Right ventricle myocardium inferior (tissue), 1 donor: ENCODE data around the gene SDK2. TPM values are rescaled to one million over a fixed set of nuclear protein-coding genes. Genes with fewer than 3 reads are reported as not detected.

ENCODE experiments used
- ATAC-seq: fragments of 200-7000 bp; cut with Tn5 transposase; one replicate; pipeline ENCODE4 v1.9.1; 2020; ENCODE audit warnings: mild to moderate bottlenecking, moderate library complexity
- DNase-seq: peaks from one replicate; pipeline ENCODE4 v3.0.0; 2021; ENCODE audit errors: missing footprints
- intact Hi-C: fragments of 100-400 bp; cut with DNase I; formaldehyde crosslinking; loops from one replicate; pipeline ENCODE4 v1.11.0; 2022
- total RNA-seq: library from RNA; stranded (reverse); fragmentation: NEBNext Ultra II Directional; extraction: Animal tissue kit (Norgen Biotek cat#: 25700); gene quantifications from one replicate; pipeline ENCODE4 v1.2.1, GENCODE V29; 2021
- donor health status: DM: no; HTN: yes; CAD: no; lungs with severe emphysema.

Gene SDK2
- total RNA-seq, 1 donor from 2014 or later = 1.6 TPM

DNA sequence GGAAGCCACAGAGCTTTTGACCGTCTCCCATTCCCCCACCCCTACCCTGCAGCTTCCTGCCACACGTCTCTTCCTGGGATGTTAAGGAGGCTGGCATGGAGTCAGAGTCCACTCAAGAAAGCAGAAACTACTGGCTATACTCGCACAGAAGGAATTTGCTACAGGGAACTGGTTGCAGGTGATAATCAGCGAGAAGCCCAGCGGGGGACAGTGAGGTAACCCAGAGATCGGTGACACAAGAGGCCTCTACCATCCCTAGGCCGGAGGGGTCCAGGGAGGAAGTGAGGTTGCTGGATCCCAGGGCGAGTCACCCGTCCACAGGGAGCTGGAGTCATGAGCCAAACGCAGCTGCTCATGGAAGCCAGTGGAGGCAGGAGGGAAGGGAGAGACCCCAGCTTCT is 93.7 kb downstream of the SDK2 start:
- intact Hi-C loops = no loop called here
- ATAC-seq (no peak), DNase-seq (peak; percentile 43)

DNA sequence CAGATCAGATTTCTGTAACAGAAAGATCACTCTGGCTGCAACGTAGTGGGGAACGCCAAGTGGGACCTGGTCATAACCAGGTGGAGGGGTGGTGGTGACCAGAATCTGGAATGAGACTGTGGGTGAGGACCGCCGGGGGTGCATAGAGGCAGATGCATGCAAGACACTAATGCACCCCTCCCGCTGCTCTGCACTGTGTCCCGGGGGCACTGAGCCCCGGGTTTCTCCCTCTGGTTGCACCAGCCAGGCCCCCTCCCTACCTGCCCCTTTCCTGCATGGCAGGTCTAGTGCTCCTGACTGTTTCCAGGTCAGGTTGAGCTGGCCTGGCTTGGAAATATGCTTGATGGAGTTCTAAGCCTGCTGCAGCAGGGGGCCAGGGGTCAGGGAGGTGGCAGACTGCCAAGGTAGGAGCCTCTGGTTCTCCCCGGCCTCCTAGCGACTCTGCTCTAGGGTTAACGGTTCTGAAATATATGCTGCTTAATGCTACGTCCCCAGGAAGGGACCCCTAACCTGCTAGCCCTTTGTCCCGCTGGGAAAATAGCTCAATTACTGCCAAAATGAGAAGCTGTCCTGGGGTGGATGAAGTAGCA is 94.3 kb downstream of the SDK2 start:
- ATAC-seq (no peak), DNase-seq (no peak)
- intact Hi-C loops = no loop called here

GRCh38 chr17:73548620-73549311 is 95.5 kb downstream of the SDK2 start:
- DNase-seq (peak; percentile 13), ATAC-seq (peak; percentile 32)
- intact Hi-C loops = no loop called here

DNA sequence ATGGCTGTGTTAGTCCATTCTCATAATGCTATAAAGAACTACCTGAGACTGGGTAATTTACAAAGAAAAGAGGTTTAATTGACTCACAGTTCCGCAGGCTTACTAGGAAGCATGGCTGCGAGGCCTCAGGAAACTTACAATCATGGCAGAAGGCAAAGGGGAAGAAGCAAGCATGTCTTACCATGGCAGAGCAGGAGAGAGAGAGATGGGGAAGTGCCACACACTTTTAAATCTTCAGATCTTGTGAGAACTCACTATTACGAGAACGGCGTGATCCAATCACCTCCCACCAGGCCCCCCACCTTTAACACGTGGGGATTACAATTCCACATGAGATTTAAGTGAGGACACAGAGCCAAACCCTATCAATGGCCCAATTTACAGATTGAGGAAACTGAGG is 96.5 kb downstream of the SDK2 start:
- intact Hi-C loops = no loop called here
- DNase-seq (no peak), ATAC-seq (no peak)

GRCh38 chr17:73546770-73547536 is 97.3 kb downstream of the SDK2 start:
- intact Hi-C loops = no loop called here
- ATAC-seq (no peak), DNase-seq (peak; percentile 70)

GRCh38 chr17:73546114-73546513 is 98.1 kb downstream of the SDK2 start:
- DNase-seq (peak; percentile 41), ATAC-seq (no peak)
- intact Hi-C loops = no loop called here

GRCh38 chr17:73545109-73546032 is 98.9 kb downstream of the SDK2 start:
- ATAC-seq (no peak), DNase-seq (peak; percentile 43)
- intact Hi-C loops = no loop called here

DNA sequence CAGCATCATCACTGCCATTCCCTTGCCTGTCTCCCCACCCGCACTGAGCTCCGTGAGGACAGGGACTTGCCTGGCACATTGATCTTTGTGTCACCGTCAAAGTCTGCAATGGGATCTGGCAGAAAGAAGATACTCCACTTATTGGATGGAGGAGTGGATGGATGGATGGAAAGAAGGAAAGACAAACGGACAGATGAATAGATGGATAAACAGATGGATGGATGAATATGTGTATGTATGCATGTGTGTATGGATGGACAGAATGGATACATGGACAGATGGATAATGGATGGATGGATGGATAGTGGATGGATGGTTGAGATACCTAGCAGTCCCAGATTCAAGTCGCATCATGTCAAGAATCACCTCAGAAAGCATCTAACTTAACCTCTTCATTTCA is 99.9 kb downstream of the SDK2 start:
- intact Hi-C loops = no loop called here
- ATAC-seq (no peak), DNase-seq (no peak)

- ATAC-seq (no peak), DNase-seq (no peak)
- intact Hi-C loops = no loop called here
Observed at GRCh38 chr17:73542323-73542722, 101.9 kb downstream of the SDK2 start.

GRCh38 chr17:73541561-73541981 is 102.7 kb downstream of the SDK2 start:
- ATAC-seq (no peak), DNase-seq (no peak)
- intact Hi-C loops = no loop called here

- ATAC-seq = no peak
- intact Hi-C loops = no loop called here
- DNase-seq = no peak
Observed at GRCh38 chr17:73541111-73541510, 103.1 kb downstream of the SDK2 start.

GRCh38 chr17:73539166-73539565 is 105.1 kb downstream of the SDK2 start:
- ATAC-seq = no peak
- intact Hi-C loops = no loop called here

DNA sequence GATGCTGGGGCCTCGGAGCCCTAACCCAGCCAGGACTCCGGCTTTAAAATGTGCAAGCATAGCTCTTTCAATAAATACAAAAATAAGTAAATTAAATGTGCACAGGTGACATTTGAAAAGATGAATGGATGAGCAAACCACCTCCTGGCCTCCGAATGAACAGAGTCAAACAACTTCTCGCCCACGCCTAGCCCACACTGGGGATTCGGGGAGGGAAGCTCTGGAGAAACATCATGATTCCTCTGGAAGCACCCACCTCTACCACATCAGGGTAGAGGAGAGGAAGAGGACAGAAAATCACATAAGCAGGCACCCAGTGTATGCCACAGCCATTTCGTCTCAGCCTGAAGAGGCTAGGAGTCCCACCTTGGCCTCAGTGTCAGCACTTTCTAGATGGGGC is 105.8 kb downstream of the SDK2 start:
- intact Hi-C loops = no loop called here
- no peak for DNase-seq
- ATAC-seq = no peak

More at GRCh38 chr17:73539166-73539565, 105.1 kb downstream of the SDK2 start:
- peak; percentile 22 for DNase-seq

DNA sequence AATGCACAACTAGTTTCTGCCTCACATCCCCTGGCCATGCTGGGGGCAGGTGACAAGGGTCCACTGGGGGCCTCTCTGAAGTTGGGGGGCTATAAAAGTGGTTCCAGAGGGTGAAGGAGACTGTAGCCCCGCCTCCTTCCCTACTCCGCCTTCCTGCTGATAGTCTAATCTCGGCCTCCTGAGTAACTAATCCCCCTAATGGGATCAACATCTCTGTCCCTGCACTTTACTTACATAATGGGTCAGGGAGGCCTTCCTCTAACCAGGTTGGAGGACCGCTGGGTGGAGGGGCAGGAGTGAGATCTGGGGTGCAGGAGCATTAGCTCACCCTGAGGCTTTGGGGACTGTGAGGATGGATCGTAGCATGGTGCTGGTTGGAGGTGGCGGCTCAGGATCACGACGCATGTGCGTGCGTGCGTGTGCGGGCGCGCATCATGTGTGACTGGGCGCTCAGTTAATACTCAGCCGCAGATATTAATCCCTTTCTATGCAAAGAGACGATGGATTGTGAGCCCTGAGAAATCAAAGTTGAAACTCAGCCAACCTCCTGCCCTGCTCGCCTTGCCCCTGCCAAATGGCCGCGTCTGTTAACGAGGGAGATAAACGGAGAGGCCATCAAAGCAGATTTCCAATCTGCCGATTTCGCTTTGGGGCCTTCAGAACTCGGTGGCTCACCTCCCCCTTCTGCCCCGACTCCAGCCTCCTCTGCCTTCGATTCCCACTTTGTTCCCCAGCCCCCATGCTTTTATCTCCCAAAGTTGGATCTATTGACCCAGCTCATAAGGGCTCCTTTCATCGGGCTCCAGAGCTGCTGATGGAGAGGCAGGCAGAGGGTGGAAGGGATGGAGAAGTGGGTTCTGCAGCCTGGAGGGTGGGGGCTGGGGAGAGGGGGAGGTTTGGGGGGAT is 107.3 kb downstream of the SDK2 start:
- intact Hi-C loops = no loop called here
- no peak for ATAC-seq

GRCh38 chr17:73535746-73536145 is 108.5 kb downstream of the SDK2 start:
- no peak for ATAC-seq
- peak; percentile 30 for DNase-seq
- intact Hi-C loops = no loop called here

More for the DNA sequence above, 107.3 kb downstream of the SDK2 start:
- DNase-seq = peak; percentile 61

DNA sequence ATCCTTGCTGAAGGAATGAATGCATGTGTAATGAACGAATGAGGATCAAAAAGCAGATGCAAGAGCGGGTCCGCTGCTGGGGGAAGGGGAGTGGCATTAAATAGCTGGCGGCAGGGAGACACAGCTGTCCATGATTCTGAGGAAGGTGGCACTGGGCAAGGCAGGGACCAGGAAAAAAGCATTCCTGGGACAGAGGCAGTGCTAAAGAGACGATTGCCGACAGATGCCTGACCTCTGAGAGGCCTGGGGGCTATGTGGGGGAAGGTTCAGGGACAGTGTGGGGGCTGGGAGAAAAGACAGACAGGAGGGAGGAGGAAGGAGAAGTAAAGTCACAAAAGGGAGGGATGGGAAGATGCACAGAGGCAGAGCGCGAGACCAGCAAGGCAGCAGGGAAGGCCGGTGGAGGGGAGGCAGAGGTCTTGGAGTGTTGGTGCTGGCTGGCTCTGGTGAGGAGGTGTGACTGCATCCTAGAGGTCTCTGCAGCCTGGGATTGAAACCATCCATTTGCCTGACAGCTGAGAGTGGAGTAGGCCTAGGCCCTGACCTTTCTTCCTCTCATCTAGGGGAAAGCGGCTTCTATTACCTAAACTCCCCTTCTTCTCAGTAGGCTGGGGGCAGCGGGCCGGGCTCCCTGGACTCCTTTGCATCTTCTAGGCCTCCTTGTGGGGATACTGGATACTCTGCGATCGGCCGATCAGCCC is 109.9 kb downstream of the SDK2 start:
- intact Hi-C loops = no loop called here
- ATAC-seq (no peak), DNase-seq (peak; percentile 57)

GRCh38 chr17:73533781-73534180 is 110.5 kb downstream of the SDK2 start:
- peak; percentile 16 for DNase-seq
- intact Hi-C loops = loop anchor here (1.0 to 2.0 kb wide), 2 partner anchors 53 to 104 kb away; no protein-coding TSS in a partner anchor
- no peak for ATAC-seq
